Stimulated activated CD4-positive, alpha-beta T cell treated with anti-CD3 and anti-CD28 coated beads, Interleukin-1b, Interleukin-23, amount 100 ng/mL, for 24 hours (primary cell): ENCODE measurements around the gene KANSL1.

ENCODE experiments used
- DNase-seq, 4 experiments: peaks; one replicate each; pipeline ENCODE4 v3.0.0-alpha.2; 2020; ENCODE audit warnings: low read depth in 4 of 4, low spot score in 1 of 4

KANSL1 gene

GRCh38 chr17:46167826-46168569 lies 25.2 kb downstream of the KANSL1 start:
- no peak for DNase-seq

- no peak for DNase-seq
Observed at GRCh38 chr17:46167267-46167666, 26.0 kb downstream of the KANSL1 start.

- DNase-seq: no peak
Observed at GRCh38 chr17:46166692-46167249, 26.5 kb downstream of the KANSL1 start.

- no peak for DNase-seq
Observed at GRCh38 chr17:46163929-46164594, 29.2 kb downstream of the KANSL1 start.

GRCh38 chr17:46163316-46163715 lies 29.9 kb downstream of the KANSL1 start:
- DNase-seq: no peak

GRCh38 chr17:46162866-46163265 lies 30.4 kb downstream of the KANSL1 start:
- no peak for DNase-seq

GRCh38 chr17:46160169-46160568 lies 33.1 kb downstream of the KANSL1 start:
- DNase-seq: no peak

- no peak for DNase-seq
Observed at GRCh38 chr17:46159686-46160085, 33.5 kb downstream of the KANSL1 start.

GRCh38 chr17:46158323-46159296 lies 34.6 kb downstream of the KANSL1 start:
- DNase-seq: no peak

- no peak for DNase-seq
Observed at GRCh38 chr17:46157443-46158062, 35.7 kb downstream of the KANSL1 start.

GRCh38 chr17:46154151-46154816 lies 38.9 kb downstream of the KANSL1 start:
- DNase-seq: no peak

- DNase-seq: no peak
Observed at GRCh38 chr17:46152423-46152822, 40.8 kb downstream of the KANSL1 start.

- DNase-seq: no peak
Observed at GRCh38 chr17:46151762-46152161, 41.5 kb downstream of the KANSL1 start.

- no peak for DNase-seq
Observed at GRCh38 chr17:46150216-46150963, 42.8 kb downstream of the KANSL1 start.

GRCh38 chr17:46148247-46148646 lies 45.0 kb downstream of the KANSL1 start:
- DNase-seq: no peak

GRCh38 chr17:46147296-46147695 lies 45.9 kb downstream of the KANSL1 start:
- DNase-seq: no peak

- DNase-seq: no peak
Observed at GRCh38 chr17:46144246-46144645, 49.0 kb downstream of the KANSL1 start.

- no peak for DNase-seq
Observed at GRCh38 chr17:46143827-46144236, 49.4 kb downstream of the KANSL1 start.

- DNase-seq: no peak
Observed at GRCh38 chr17:46141645-46142044, 51.6 kb downstream of the KANSL1 start.
